Adipose tissue (tissue), 3 donors: Measurements from ENCODE around the gene TCP11L1. TPM values are rescaled to one million over a fixed set of nuclear protein-coding genes. Genes with fewer than 3 reads are reported as not detected.

Source experiments
- polyA plus RNA-seq, 3 donors: library from polyadenylated mRNA; stranded (reverse); fragments of 200-250 nt; gene quantifications; one replicate each; pipeline ENCODE4 v1.2.3, GENCODE V29; 2013
- donor health status: healthy with polysubstance abuse.
- donor health status: Bipolar disorder and iron deficiency.
- donor health status: healthy.

Gene TCP11L1
- polyA plus RNA-seq, 3 donors: 4.3 to 8.1 (median 5.3) TPM

Other genes with a start within 250 kb of the TCP11L1 start
- gene CCDC73, start 244.9 kb upstream of the TCP11L1 start, polyA plus RNA-seq: under 1 TPM in 1 of 3 donors, not detected in 2; 0.11 TPM
- 1 to 10 TPM in 2 of 3 donors, under 1 TPM in 1; 0.54 to 2.0 (median 1.8) TPM for gene PRRG4, start 209.6 kb upstream of the TCP11L1 start, polyA plus RNA-seq
- gene QSER1, start 146.8 kb upstream of the TCP11L1 start, polyA plus RNA-seq: 1 to 10 TPM; 3.7 to 6.6 (median 3.7) TPM
- 1 to 10 TPM in 2 of 3 donors, under 1 TPM in 1; 0.48 to 2.2 (median 1.6) TPM for gene DEPDC7, start 23.7 kb upstream of the TCP11L1 start, polyA plus RNA-seq
- gene CSTF3, start 121.9 kb downstream of the TCP11L1 start, polyA plus RNA-seq: 10 to 100 TPM in 2 of 3 donors, 1 to 10 TPM in 1; 6.9 to 13.2 (median 11.7) TPM
- gene HIPK3, start 217.8 kb downstream of the TCP11L1 start, polyA plus RNA-seq: 10 to 100 TPM; 10.8 to 49.6 (median 42.7) TPM